Measurements from ENCODE around the gene POLR2H.

The POLR2H gene

GRCh38 chr3:184352149-184352785 is 9.2 kb upstream of the POLR2H start:
- DNase-seq (ENCODE audit: low read depth): no peak

- no peak for DNase-seq (ENCODE audit: low read depth)
Observed at GRCh38 chr3:184352897-184353545, 8.5 kb upstream of the POLR2H start.

GRCh38 chr3:184353546-184353941 is 8.0 kb upstream of the POLR2H start:
- DNase-seq (ENCODE audit: low read depth): no peak

- DNase-seq (ENCODE audit: low read depth): peak; percentile 54
Observed at GRCh38 chr3:184354121-184354728, 7.3 kb upstream of the POLR2H start.

- no peak for DNase-seq (ENCODE audit: low read depth)
Observed at GRCh38 chr3:184354754-184355153, 6.8 kb upstream of the POLR2H start.

GRCh38 chr3:184355261-184356040 is 6.1 kb upstream of the POLR2H start:
- DNase-seq (ENCODE audit: low read depth): no peak

- no peak for DNase-seq (ENCODE audit: low read depth)
Observed at GRCh38 chr3:184357248-184358123, 4.0 kb upstream of the POLR2H start.

GRCh38 chr3:184358124-184358767 is 3.3 kb upstream of the POLR2H start:
- DNase-seq (ENCODE audit: low read depth): no peak

- DNase-seq (ENCODE audit: low read depth): no peak
Observed at GRCh38 chr3:184358921-184359350, 2.6 kb upstream of the POLR2H start.

- DNase-seq (ENCODE audit: low read depth): no peak
Observed at GRCh38 chr3:184359610-184360009, 1.9 kb upstream of the POLR2H start.

GRCh38 chr3:184360070-184360928 is 1.2 kb upstream of the POLR2H start:
- no peak for DNase-seq (ENCODE audit: low read depth)

GRCh38 chr3:184360929-184361531 is 480 bp upstream of the POLR2H start:
- DNase-seq (ENCODE audit: low read depth): no peak

GRCh38 chr3:184361932-184362667 is 590 bp downstream of the POLR2H start:
- no peak for DNase-seq (ENCODE audit: low read depth)

GRCh38 chr3:184362668-184363546 is 1.4 kb downstream of the POLR2H start:
- peak; percentile 89 for DNase-seq (ENCODE audit: low read depth)

GRCh38 chr3:184366619-184367289 is 5.2 kb downstream of the POLR2H start:
- DNase-seq (ENCODE audit: low read depth): no peak

GRCh38 chr3:184368116-184368515 is 6.6 kb downstream of the POLR2H start:
- DNase-seq (ENCODE audit: low read depth): no peak

GRCh38 chr3:184368586-184369183 is 7.2 kb downstream of the POLR2H start:
- no peak for DNase-seq (ENCODE audit: low read depth)
